Cardiac fibroblast (primary cell): ENCODE data around the gene ANLN.

Experiments used
- DNase-seq, 2 donors: peaks; one replicate each; pipeline versions ENCODE4 v3.0.0 to v3.0.0-alpha.2; 2010; ENCODE audit warnings: low read depth in 2 of 2
- H3K4me3 ChIP-seq, 2 donors: replicated peaks in 1 of 2; 1 replicate in 1 of 2; 2 replicates in 1 of 2; pipeline ENCODE4 v1.5.1; 2011; ENCODE audit warnings: low read depth in 2 of 2, low read length in 2 of 2, mild to moderate bottlenecking in 2 of 2, moderate library complexity in 1 of 2
- TF ChIP-seq, protein P1 (sequence below): IDR thresholded peaks from one replicate; pipeline ENCODE4 v1.5.1; 2011; ENCODE audit warnings: low read depth, mild to moderate bottlenecking, low read length, inconsistent platforms

ANLN gene

DNA sequence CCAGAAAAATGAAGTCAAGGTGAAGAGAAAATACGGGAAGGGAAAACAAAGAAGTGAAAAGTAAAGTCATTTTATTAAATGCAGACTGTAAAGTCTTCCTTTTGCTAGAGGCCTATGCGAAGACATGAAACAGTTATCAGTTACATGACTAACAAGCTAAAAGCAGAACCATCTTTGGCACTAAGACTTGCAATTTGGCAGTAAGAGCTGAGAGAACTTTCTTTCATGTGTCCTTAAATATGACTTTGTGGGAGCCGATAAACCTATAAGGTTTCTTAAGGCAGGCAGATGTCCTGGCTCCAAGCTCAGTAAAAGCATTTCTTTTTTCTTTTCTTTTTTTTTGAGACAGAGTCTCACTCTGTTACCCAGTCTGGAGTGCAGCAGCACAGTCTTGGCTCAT, 10.4 kb downstream of the ANLN start:
- DNase-seq = peak in 1 of 2 donors; percentile 45
- TF ChIP-seq, protein P1, sequence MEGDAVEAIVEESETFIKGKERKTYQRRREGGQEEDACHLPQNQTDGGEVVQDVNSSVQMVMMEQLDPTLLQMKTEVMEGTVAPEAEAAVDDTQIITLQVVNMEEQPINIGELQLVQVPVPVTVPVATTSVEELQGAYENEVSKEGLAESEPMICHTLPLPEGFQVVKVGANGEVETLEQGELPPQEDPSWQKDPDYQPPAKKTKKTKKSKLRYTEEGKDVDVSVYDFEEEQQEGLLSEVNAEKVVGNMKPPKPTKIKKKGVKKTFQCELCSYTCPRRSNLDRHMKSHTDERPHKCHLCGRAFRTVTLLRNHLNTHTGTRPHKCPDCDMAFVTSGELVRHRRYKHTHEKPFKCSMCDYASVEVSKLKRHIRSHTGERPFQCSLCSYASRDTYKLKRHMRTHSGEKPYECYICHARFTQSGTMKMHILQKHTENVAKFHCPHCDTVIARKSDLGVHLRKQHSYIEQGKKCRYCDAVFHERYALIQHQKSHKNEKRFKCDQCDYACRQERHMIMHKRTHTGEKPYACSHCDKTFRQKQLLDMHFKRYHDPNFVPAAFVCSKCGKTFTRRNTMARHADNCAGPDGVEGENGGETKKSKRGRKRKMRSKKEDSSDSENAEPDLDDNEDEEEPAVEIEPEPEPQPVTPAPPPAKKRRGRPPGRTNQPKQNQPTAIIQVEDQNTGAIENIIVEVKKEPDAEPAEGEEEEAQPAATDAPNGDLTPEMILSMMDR = no peak
- no peak overlapping the region for H3K4me3 ChIP-seq

DNA sequence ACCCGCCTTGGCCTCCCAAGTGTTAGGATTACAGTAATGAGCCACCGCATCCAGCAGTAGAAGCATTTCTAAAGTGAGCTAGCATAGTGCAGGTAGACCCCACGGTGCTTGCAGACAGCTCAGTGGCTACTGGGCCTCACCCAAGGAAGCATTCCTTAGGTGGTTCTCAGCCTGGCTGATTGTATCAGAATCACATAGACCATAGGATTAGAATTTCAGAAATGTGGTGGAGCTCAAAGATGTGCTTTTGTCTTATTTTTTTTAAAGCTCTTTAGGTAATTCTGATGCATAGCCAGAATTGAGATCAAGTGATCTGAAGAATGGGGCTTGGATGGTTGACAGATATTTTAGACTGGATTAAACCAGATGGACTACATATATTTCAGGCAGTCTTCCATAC, 10.9 kb downstream of the ANLN start:
- TF ChIP-seq, protein P1 = no peak
- DNase-seq = peak; percentile 9 to 22
- no peak overlapping the region for H3K4me3 ChIP-seq

DNA sequence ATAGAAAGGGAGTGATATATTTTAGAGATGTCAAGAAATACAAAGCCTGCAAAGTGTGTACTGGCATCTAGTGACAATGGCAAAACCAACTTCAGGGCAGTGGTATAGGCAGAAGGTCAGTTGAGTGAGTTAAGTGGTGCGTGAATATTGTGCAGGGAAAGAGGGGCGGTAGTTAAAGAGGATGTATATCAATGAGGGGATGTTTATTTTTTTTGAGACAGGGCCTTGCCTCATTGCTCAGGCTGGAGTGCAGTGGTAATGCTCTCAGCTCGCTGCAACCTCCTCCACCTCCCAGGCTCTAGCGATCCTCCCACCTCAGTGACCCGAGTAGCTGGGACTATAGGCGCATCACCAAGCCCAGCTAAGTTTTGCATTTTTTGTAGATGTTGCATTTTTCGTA, 13.8 kb downstream of the ANLN start:
- H3K4me3 ChIP-seq = no peak overlapping the region
- DNase-seq = no peak
- TF ChIP-seq, protein P1 = no peak

DNA sequence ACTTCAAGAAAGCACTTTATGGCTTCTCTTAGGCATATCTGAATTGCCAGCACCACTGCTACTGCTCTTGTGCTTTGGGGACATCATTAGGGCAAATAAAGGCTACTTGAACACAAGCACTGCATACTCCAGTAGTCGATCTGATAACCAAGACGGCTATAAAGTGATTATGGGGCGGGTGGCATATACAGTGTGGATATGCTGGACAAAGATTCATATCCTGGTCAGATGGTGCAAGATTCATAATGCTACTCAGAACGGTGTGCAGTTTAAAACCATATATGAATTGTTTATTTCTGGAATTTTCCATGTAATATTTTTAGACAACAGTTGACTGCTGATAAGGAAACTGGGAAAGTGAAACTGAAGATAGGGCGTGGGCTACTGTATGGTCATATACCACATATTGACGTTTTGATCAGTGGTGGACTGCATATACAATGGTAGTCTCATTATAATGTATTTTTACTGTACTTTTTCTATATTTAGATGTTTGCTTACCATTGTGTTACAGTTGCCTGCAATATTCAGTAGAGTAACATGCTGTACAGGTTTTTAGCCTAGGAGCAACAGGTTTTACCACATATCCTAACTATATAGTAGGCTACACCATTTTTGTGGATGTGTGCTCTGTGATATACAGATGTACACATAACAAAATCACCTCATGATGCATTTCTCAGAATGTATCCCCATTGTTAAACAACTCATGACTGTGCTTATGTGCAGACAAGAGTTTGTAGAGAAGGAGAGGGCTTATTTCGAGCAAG, 15.2 kb downstream of the ANLN start:
- TF ChIP-seq, protein P1 = no peak
- no peak overlapping the region for H3K4me3 ChIP-seq
- no peak for DNase-seq

DNA sequence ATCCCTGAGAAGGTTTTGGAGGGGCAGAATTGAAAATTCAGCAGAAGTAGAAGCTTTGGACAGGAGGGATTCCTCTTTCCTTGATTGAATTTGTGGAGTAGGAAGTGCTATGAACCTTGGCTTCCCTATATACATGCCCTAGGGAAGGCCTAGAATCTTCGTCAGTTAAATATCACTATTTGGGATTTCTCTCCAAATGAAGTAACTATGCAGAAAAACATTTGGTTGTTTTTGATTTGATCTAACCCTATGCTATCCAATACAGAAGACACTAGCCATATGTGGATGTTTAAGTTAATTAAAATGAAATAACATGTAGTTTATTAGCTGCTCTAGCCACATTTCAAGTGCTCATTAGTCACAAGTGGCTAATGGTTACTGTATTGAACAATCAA, 15.7 kb downstream of the ANLN start:
- TF ChIP-seq, protein P1 = no peak
- no peak overlapping the region for H3K4me3 ChIP-seq
- no peak for DNase-seq

DNA sequence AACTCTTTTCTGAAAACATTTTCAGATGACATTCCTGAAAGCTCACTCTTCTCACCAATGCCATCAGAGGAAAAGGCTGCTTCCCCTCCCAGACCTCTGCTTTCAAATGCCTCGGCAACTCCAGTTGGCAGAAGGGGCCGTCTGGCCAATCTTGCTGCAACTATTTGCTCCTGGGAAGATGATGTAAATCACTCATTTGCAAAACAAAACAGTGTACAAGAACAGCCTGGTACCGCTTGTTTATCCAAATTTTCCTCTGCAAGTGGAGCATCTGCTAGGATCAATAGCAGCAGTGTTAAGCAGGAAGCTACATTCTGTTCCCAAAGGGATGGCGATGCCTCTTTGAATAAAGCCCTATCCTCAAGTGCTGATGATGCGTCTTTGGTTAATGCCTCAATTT, 16.5 kb downstream of the ANLN start:
- peak in 1 of 2 donors; percentile 13 for DNase-seq
- TF ChIP-seq, protein P1 = no peak
- no peak overlapping the region for H3K4me3 ChIP-seq
